Duodenal mucosa (tissue), 2 donors: ENCODE results near the gene KCNIP4.

Experiments used
- H3K27ac ChIP-seq: one replicate; pipeline ENCODE4 v1.7.0; 2013; ENCODE audit warnings: low read depth, low read length
- H3K27me3 ChIP-seq, 2 donors: one replicate each; pipeline ENCODE4 v1.7.0; 2013; ENCODE audit warnings: low read length in 2 of 2, control low read depth in 1 of 2; ENCODE audit not compliant: insufficient read depth in 2 of 2, control insufficient read depth in 1 of 2
- H3K36me3 ChIP-seq, 2 donors: one replicate each; pipeline ENCODE4 v1.7.0; 2013; ENCODE audit warnings: low read length in 2 of 2, control low read depth in 1 of 2; ENCODE audit not compliant: insufficient read depth in 2 of 2, control insufficient read depth in 1 of 2
- H3K4me1 ChIP-seq, 2 donors: one replicate each; pipeline ENCODE4 v1.7.0; 2013; ENCODE audit warnings: low read length in 2 of 2, control low read depth in 1 of 2; ENCODE audit not compliant: insufficient read depth in 2 of 2, control insufficient read depth in 1 of 2
- H3K4me3 ChIP-seq, 2 donors: one replicate each; pipeline ENCODE4 v1.7.0; 2013; ENCODE audit warnings: low read length in 2 of 2, low read depth in 1 of 2
- H3K9ac ChIP-seq, 2 donors: one replicate each; pipeline ENCODE4 v1.7.0; 2013; ENCODE audit warnings: low read length in 2 of 2, low read depth in 1 of 2
- H3K9me3 ChIP-seq, 2 donors: one replicate each; pipeline ENCODE4 v1.7.0; 2013; ENCODE audit warnings: low read length in 2 of 2, control low read depth in 1 of 2; ENCODE audit not compliant: control insufficient read depth in 1 of 2

Gene KCNIP4

DNA sequence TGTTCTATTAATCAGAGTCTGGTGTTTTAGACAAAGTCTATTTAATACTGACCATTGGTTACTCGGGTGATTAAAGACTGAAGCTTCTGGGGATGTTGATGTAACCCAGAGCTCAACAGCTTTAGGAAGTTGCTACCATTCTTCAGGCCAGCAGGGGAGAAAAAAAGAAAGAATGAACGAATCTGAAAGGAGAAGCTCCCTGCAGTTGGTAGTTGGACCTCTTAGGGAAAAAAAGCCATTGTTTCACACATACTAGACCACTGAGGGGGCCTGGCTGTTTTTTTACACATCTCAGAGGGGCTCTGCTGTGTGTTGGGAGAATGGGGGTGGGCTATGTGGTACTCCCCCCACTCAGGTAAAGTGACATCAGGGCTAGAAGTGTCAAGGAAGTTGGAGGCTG, 378.9 kb downstream of the KCNIP4 start:
- H3K36me3 ChIP-seq = no peaks in the 10 kb centered on the region
- no peaks in the 10 kb centered on the region for H3K27me3 ChIP-seq
- no peak overlapping the region for H3K4me3 ChIP-seq
- no peaks in the 10 kb centered on the region for H3K4me1 ChIP-seq
- H3K9me3 ChIP-seq = no peaks in the 10 kb centered on the region
- H3K9ac ChIP-seq = no peak overlapping the region
- H3K27ac ChIP-seq = no peak overlapping the region

DNA sequence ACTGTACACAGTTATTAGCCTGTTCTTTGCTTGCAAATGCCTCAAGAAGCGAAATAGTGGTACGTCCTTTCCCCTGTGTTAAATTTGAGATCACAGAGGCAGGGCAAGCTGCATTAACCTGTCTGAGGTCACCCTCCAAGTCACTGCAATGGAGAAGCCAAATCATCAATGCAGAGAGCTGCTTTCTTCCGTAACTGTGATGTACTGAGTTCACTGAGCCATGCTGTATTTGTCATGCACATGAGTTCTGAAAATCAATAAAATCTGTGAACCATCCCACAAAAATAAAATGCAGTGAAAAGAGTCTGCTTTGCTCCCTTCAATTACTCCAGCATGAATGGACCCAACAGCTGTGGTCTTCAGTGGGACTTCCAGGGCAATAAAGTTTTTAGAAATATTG, 393.5 kb downstream of the KCNIP4 start:
- Histone ChIP-seq H3K36me3 (no peaks in the 10 kb centered on the region), H3K9me3 (no peaks in the 10 kb centered on the region)

DNA sequence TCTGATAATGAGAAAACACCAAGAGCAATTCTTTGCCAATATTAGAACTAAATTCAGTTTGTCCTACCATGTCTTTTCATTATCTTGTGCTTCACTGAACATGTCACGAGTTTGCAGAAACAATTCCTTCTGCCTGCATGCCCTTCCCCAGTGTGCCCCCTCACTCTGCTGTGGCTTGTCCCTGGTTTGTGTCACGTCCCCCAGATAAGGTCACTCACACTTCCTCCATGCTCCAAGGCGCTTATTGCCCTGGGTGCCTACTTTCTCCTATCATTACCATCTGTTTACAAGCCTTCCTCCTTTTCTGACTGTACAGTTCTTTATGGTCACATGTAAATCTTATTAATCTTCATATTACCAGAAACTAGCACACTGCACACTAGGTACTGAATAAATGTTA, 394.1 kb downstream of the KCNIP4 start:
- Histone ChIP-seq H3K9me3 (no peaks in the 10 kb centered on the region), H3K27me3 (no peaks in the 10 kb centered on the region), H3K9ac (no peak overlapping the region), H3K4me3 (no peak overlapping the region), H3K27ac (no peak overlapping the region), H3K4me1 (no peaks in the 10 kb centered on the region), H3K36me3 (no peaks in the 10 kb centered on the region)

More for the DNA sequence above, 393.5 kb downstream of the KCNIP4 start:
- Histone ChIP-seq H3K4me1 (no peaks in the 10 kb centered on the region), H3K27me3 (no peaks in the 10 kb centered on the region), H3K9ac (no peak overlapping the region), H3K4me3 (no peak overlapping the region), H3K27ac (no peak overlapping the region)

DNA sequence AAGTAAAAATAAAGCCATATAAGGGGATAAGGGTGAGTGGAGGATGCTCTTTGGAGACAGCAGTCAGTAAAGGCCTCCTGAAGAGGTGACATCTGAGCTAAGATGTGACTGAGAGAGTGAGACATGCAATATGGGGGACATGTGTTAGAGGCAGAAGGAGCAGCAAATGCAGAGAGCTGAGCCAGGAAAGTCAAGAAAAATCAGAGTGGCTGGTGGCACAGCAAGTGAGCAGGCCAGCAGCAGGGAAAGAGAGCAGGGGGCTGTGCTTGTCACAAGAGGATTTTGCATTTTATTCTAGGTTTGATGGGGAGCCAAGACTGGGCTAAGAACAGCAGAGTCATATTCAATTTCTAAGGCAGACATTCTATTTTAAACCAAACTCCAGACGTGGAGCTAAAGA, 394.5 kb downstream of the KCNIP4 start:
- no peak overlapping the region for H3K27ac ChIP-seq
- no peaks in the 10 kb centered on the region for H3K4me1 ChIP-seq
- H3K9me3 ChIP-seq = no peaks in the 10 kb centered on the region

DNA sequence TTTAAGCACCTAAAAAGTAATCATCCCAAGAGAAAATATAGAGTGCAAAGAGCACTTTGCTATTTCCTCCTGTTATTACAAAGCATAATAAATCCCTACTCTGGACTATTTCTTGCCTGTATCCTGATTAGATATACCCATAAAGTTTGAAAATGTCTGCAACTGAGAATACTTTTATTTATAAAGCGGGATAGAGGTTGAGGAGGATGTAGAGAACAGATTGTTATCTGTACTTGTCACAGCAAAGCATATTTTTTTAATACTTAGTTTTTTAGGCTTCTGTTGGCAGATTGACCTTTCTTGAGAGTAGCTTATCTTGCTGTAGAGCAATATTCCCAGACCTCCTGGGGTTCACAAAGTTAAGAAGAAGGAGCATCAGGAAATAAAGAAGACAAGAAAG, 396.1 kb downstream of the KCNIP4 start:
- H3K27ac ChIP-seq = no peak overlapping the region
- H3K9ac ChIP-seq = no peak overlapping the region
- no peaks in the 10 kb centered on the region for H3K9me3 ChIP-seq
- H3K4me3 ChIP-seq = no peak overlapping the region
- H3K36me3 ChIP-seq = no peaks in the 10 kb centered on the region
- no peaks in the 10 kb centered on the region for H3K4me1 ChIP-seq
- no peaks in the 10 kb centered on the region for H3K27me3 ChIP-seq

More for the DNA sequence above, 394.5 kb downstream of the KCNIP4 start:
- H3K36me3 ChIP-seq = no peaks in the 10 kb centered on the region
- H3K4me3 ChIP-seq = no peak overlapping the region
- H3K27me3 ChIP-seq = no peaks in the 10 kb centered on the region
- no peak overlapping the region for H3K9ac ChIP-seq

DNA sequence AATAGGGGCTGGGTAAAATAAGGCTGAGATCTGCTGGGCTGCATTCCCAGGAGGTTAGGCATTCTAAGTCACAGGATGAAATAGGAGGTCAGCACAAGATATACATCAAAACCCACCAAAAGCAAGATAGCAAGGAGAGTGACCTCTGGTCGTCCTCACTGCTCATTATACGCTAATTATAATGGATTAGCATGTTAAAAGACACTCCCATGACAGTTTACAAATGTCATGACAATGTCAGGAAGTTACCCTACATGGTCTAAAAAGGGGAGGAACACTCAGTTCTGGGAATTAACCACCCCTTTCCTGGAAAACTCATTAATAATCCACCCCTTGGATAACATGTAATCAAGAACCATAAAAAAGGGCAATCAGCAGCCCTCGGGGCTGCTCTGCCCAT, 403.6 kb downstream of the KCNIP4 start:
- Histone ChIP-seq H3K27ac (no peak overlapping the region), H3K4me1 (no peaks in the 10 kb centered on the region), H3K9ac (no peak overlapping the region), H3K9me3 (peaks cover 2 to 3% of the 10 kb centered on the region in 2 donors), H3K36me3 (no peaks in the 10 kb centered on the region), H3K27me3 (no peaks in the 10 kb centered on the region), H3K4me3 (no peak overlapping the region)

DNA sequence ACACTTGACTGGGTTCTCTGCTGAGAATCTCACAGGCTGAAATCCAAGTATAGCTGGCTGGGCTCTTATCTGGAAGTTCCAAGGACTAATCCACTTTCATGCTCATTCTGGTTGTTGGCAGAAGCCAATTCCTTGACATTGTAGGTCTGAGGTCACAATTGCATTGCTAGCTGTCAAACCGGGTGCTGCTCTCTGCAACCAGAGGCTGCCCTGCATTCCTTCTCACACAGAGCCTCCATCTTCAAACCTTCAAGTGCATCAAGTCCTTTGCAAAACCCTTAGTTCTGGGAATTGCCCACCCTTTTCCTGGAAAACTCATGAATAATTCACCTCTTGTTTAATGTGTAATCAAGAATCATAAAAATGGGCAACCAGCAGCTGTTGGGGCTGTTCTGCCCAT, 404.2 kb downstream of the KCNIP4 start:
- H3K9me3 ChIP-seq = peaks cover 2 to 3% of the 10 kb centered on the region in 2 donors
- H3K36me3 ChIP-seq = no peaks in the 10 kb centered on the region
- H3K27ac ChIP-seq = no peak overlapping the region
- H3K4me3 ChIP-seq = no peak overlapping the region
- no peaks in the 10 kb centered on the region for H3K27me3 ChIP-seq
- no peaks in the 10 kb centered on the region for H3K4me1 ChIP-seq
- H3K9ac ChIP-seq = no peak overlapping the region

DNA sequence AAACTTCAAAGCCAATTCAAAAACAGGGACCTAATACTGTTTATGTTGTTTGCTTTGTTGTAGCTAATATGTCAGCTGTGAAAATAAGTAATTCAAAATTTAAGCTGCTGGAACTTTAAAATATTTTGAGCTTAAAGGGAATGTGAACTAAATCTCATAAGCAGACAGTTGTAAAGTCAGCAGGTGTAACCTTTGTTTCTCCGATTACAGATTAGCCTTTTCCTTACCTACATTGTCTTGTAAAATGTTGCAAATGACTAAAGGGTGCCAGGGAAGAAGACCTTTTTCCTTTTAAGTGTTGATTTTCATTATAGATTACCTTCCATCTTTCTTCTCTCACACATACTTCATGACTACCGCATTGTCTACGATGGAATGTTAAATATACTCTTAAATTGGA, 405.1 kb downstream of the KCNIP4 start:
- no peaks in the 10 kb centered on the region for H3K27me3 ChIP-seq
- peaks cover 2 to 3% of the 10 kb centered on the region in 2 donors for H3K9me3 ChIP-seq

DNA sequence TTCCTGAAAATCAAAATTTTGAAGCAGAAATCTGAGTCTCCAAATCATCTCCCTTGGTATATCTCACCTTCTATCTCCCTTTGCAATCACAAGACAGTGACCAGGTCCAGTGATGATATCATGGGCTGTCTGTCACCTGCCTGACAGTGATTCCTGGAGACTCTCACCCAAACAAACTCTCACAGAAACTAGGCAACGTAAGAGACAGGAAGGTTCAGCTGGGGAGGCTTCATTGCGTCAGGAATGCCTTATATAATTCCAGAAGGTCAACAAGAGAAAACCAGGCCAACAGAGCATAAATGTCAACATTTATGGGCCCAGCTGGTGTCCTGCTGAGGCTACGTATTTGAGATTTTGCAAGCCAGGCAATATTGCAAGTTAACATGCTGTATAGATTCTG, 412.7 kb downstream of the KCNIP4 start:
- no peak overlapping the region for H3K27ac ChIP-seq
- no peak overlapping the region for H3K9ac ChIP-seq
- no peaks in the 10 kb centered on the region for H3K36me3 ChIP-seq
- no peaks in the 10 kb centered on the region for H3K27me3 ChIP-seq
- no peak overlapping the region for H3K4me3 ChIP-seq
- H3K9me3 ChIP-seq = no peaks in the 10 kb centered on the region
- no peaks in the 10 kb centered on the region for H3K4me1 ChIP-seq

More for the DNA sequence above, 405.1 kb downstream of the KCNIP4 start:
- Histone ChIP-seq H3K27ac (no peak overlapping the region), H3K36me3 (no peaks in the 10 kb centered on the region), H3K4me3 (no peak overlapping the region), H3K4me1 (no peaks in the 10 kb centered on the region), H3K9ac (no peak overlapping the region)

DNA sequence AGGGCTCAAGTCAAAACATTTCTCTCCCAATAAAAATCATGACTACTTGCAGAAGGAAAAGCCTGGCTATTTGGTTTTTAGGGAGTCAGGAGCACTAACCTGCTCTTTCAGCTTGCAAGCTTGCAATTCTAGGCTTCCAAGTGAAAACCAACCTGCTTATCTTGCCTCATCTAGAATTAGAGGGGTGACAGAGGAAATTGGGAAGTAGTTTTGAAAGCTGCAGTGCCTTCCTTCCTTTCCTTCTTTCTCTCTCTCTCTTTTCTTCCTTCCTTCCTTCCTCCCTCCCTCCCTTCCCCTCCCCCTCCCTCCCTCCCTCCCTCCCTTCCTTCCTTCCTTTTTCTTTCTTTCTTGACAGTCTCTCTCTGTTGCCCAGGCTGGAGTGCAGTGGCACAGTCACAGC, 417.5 kb downstream of the KCNIP4 start:
- Histone ChIP-seq H3K4me3 (no peak overlapping the region), H3K27me3 (no peaks in the 10 kb centered on the region), H3K4me1 (no peaks in the 10 kb centered on the region), H3K27ac (no peak overlapping the region), H3K9me3 (no peaks in the 10 kb centered on the region), H3K36me3 (no peaks in the 10 kb centered on the region), H3K9ac (no peak overlapping the region)

DNA sequence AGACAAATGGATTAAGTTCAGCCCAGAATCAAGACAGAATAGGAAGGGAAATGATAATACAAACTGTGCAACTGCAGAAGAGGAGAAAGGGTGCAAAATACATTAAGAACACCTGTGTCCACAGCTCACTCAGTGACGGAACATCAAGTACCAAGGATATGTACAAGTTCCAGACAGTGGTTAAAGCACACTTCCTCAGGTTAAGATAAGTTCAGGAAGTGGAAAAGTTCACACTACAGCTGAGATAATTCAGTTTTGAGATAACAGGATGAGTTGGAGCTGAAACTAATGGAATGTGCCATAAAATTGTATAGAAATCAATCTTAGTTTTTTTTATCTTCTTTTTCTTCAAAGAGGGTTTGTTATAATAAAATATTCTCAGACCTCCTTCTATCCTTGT, 419.4 kb downstream of the KCNIP4 start:
- Histone ChIP-seq H3K36me3 (no peaks in the 10 kb centered on the region), H3K9ac (no peak overlapping the region), H3K9me3 (no peaks in the 10 kb centered on the region), H3K4me1 (no peaks in the 10 kb centered on the region), H3K4me3 (no peak overlapping the region), H3K27ac (no peak overlapping the region), H3K27me3 (no peaks in the 10 kb centered on the region)
